NCI-H146 (cell line): ENCODE results near the gene FAM53C.
"Not testable (repeated sequence)": the region's sequence is repeated elsewhere in the genome, so short reads cannot be mapped to it uniquely, and the experiment has no call there.

Experiments used
- DNase-seq: peaks from one replicate; lab custom pipeline; 2025; lab: John Stamatoyannopoulos, UW

The FAM53C gene

DNA sequence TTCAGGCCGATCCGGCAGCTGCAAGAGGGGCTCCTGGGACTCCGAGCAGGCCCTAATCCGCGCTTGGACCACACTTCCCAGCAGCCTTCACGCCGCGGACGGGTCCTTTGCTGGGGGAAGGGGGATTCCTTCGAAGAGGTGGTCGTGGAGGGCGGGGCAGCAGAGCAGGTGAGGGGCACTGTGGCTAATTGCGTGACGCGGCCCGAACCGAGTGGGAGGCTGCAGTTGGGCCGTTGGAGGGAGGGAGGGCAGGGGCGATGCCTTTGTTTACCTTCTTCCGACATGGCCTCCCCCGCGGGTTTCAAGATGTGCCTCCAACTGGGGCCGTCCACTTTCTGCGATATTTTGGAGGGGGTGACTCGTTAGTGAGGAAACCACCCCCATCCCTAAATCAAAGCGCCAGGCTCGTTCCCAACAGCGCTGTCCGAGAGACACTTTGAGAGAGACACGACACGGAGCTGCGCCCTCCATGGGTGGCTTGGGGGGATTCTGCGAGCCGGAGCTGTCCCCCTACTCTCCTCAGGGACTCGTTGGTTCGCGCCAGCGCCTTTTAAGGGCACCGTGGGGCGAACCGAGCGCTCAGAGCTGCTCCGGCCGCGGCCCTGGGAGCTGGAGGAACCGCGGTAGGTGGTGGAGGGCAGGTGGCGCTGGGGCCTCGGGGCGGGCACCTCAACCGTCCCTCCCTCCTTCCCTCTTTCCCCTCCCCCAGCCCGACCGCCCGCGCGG, at the start of gene FAM53C:
FAM53C (plus strand) TSS at position 582 of the 726 bp plus-strand sequence. CDS start 3,070 bp downstream, outside the sequence.
- DNase-seq: peak; percentile 88

GRCh38 chr5:138289296-138289695, 48.8 kb upstream of the FAM53C start:
- DNase-seq: no peak

DNA sequence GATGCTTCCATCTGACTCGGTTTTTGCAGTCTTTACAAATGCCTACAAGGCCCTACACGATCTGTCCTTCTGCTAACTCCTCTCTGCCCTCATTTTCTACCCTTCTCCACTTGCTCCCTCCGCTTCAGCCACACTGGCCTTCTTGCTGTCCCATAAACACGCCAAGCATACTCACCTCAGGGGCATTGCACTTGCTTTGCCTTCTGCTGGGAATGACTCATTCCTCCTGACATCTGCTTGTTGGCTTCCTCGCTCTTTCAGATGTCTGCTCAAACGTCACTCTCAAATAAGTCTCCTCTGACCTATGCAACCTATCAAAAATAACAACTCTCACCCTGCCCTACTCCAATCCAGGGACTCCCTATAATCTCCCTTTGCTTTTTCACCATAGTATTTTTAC, 34.7 kb upstream of the FAM53C start:
- no peak for DNase-seq

- DNase-seq: peak; percentile 1
Measured at GRCh38 chr5:138305797-138306196, 32.3 kb upstream of the FAM53C start.

DNA sequence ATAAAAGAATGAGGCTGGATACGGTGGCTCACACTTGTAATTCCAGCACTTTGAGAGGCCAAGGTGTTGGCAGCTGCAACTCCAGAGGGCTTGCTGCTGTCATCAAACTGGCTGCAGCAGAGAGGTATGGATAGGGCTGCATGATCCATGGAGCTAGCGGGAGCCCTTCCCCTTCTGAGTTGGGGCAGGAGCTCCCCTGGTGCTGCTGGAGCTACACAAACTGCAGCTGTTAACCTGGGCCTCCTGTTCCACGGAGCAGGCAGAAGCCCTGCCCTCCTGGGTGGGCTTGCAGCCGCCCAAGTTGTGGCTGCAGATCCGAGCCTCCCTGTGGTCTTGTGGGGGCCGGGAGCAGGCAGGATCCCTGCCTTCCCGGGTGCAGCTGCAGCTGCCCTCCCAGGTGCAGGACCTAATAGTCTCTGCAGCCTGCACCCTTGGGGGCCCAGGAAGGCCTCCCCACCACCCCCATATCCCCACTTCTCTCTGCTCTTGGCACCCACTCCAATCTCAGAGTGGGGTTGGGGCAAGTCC, 22.3 kb upstream of the FAM53C start:
- DNase-seq: no peak

DNA sequence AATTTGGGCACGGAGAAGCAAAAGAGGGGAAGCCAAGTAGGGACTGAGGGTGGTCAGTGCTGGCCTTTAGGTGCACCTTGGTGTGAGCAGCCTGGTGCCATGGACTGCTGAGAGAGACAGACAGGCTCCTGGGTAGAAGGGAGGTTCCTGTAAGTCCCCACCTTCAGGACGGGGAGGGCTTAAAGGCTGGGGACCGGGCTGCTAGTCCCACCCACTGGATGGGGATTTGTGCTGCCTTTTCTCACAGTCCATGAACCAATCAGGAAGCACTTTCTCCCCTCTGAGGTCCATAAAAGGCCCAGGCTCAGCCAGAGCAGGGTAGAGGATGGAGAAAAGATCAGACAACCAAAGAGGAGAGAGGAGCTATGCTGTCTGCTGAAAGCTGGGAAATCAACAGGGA, 21.7 kb upstream of the FAM53C start:
- no peak for DNase-seq

GRCh38 chr5:138318211-138318610, 19.9 kb upstream of the FAM53C start:
- DNase-seq: not testable (repeated sequence)

GRCh38 chr5:138330813-138331448, 7.1 kb upstream of the FAM53C start:
- DNase-seq: no peak

DNA sequence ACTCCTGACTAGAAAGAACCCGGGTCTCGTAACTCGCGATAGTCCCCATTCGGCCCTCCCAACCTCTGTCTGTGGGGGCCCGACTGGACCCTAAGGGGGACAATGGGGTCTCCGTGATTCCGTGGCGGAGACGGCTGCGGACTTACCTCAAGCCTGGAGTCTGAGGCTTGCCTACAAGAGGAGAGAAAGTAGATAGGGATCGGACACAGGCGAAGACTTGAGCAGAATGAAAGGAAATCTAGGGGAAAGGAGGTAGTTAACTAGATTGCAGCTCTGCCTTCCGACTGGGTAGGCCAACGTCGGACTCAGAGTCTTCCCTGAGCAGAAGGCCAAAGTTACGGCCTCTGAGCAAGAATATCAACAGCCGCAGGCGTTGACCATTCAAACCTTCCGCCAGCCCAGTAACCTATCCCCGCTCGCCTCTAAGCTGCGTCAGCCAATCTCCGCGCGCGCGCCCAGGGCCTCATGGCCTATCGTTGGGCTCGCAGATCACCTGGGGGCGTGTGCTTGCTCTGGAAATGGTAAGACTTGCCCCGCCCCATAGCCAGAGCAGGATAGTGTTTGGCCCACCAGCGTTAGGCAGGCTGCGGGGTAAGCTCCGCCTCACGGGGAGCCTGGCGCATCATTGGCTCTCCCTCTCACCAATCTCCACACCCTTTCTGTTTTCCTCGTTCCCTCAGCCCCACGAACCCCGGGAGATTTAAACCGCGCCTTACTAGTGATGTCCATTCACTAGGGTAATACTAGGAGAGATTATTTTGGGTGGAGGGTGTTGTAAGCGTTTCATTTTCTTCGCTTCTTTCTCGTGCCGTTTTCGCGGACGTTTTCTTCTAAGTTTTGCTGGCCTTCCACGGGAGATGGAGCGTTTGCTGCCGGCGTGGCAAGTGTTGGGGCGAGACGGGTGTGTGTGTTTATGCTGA, 6.4 kb upstream of the FAM53C start, which contains the start of gene CDC25C:
CDC25C (minus strand) TSS at position 356 of the 920 bp plus-strand sequence. CDS start 624 bp downstream, outside the sequence.
- DNase-seq: peak; percentile 98

- DNase-seq: no peak
Measured at GRCh38 chr5:138334867-138335447, 3.1 kb upstream of the FAM53C start.

DNA sequence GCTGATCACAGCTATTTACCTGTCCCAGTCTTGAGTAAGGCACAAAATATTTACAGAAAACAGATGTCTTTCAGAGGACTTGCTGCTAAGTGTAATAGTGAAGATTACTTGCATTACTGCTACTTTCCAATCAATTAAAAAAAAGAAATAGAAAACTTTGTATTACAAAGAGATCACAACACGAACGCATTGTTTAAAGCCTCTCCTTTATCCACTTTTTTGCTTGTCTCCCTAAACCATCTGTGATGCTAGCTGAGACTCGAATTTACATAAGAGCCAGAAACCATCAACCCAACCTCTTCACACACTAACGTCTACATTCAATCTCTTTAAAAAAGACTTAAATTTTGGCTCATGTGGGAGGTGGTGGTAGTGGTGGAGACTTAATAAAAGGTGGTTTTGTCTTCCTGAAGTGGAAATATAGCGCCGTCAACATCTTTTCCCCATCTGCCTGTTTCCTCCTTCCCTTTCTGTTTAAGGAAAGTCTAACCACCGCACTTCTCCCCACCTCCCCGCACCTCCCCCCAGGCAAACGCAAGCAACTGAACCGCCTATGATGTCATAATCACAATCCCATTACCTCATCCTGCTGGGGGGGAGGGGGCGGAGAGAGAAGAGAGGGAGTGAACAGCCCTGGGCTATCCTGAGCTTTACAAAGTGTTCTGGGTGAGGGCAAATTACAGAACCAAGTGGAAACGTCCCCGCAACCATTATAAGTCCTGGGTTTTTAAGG, 948 bp upstream of the FAM53C start:
- peak; percentile 82 for DNase-seq

DNA sequence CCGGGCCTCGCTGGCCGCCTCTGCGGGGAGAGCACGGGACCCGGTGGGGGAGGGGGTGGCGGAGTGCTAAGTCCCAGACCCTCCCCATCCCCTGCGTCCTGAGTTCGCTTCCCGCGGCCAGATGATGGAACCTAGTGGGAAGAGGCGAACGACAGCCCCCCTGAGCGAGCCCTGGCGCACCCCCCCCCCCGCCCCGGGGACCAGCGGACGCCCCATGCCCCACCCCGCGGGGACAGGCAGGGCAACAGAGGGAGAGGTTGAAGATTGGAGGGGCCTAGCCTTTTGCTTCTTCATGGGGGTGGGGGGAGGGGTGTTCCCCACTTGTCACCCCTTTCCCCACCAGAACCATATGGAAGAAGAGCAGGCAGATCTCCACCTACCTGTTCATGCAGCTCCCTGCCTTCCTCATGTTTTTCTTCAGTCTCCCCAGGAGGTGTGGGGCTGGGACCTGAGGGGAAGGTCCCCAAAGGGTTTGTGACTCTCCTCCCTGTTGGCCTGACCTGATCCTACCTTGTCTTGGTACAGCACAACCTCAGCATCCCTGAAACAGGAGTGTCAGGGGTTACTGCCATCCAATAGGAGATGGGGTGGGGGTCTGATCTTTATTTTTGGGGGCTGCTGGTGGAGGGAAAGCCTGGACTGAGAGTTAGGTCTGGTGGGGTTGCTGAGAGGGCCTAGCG, 485 bp downstream of the FAM53C start:
- DNase-seq: no peak

DNA sequence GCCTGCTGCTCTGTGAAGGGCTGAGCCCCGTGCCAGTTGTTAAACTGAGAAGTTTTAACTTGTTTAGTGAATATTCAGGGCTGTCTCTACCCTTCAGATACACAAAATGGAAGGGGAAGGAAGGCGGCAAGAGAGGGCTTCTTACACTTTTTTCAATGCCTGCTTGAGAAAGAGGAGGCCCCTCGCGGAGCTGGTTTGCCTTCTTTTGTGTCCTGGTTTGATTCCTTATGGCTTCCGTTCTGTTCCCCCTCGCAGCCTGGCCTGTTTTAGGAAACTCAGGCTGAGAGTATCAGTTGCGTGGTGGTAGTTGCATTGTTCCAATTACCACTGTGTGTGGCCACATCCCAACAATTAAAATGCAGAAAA, 1.0 kb downstream of the FAM53C start:
- no peak for DNase-seq

- no peak for DNase-seq
Measured at GRCh38 chr5:138339464-138339863, 1.4 kb downstream of the FAM53C start.

GRCh38 chr5:138340008-138340407, 1.9 kb downstream of the FAM53C start:
- no peak for DNase-seq

DNA sequence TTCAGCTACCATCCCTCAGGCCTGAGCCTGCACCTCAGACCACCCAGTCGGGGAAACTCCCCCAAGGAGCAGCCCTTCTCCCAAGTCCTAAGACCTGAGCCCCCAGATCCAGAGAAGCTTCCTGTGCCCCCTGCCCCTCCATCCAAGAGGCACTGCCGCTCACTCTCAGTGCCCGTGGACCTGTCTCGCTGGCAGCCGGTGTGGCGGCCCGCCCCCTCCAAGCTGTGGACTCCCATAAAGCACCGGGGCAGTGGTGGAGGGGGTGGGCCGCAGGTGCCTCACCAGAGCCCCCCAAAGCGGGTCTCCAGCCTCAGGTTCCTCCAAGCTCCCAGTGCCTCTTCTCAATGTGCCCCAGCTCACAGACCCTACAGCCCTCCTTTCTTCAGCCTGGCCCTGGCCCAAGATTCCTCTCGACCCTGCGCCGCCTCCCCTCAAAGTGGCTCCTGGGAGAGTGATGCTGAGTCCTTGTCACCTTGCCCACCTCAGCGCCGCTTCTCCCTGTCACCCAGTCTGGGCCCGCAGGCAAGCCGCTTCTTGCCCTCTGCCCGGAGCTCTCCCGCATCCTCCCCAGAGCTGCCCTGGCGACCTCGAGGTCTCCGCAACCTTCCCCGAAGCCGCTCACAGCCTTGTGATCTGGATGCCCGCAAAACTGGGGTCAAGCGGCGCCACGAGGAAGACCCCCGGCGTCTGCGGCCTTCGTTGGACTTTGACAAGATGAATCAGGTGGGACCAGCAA, 7.0 kb downstream of the FAM53C start:
- DNase-seq: no peak

GRCh38 chr5:138346889-138347288, 8.8 kb downstream of the FAM53C start:
- no peak for DNase-seq

DNA sequence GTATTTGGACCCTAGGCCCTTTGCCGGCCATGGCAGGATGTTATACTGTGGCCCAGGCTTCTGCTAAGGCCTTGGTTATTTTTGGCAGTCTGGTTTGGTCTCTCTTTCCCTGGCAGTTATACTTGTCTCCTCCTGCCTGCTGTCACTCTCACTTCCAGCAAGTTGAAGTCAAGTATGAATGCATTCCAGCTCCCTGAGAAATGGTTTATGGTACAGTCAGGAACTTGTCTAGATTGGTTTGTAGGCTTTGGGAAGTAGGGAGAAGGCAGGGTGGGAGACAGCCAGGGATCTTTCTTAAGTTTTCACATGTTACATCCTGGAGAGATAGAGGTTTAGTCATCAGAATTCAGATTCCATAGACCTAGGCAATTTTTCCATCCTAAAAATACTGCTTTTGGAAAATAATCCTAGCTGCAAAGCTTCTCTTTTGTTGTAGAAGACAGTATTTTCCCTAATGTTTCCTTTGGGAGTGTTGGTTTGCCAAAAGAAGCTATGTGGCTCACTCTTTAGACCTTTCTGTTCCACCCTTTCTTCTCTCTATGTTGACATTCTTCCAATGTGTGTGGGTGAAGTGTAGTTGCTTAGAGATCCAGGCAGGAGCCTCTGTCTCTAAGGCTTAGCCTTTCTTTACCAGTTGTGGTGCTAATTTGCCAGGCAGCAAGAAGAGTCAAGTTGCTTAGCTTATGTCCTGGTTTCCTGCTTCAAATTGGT, 11.9 kb downstream of the FAM53C start:
- no peak for DNase-seq

- DNase-seq: no peak
Measured at GRCh38 chr5:138350563-138350890, 12.5 kb downstream of the FAM53C start.
